ENCODE data around the gene C1orf185.

- TF ChIP-seq GATA2 (IDR thresholded peaks at IDR 0.05; ENCODE audit: low read depth, low read length), result no peak
- no peak for TF ChIP-seq GATA3 (IDR thresholded peaks at IDR 0.05; ENCODE audit: low read depth, low read length)
These were observed 54.7 kb downstream of the C1orf185 start for GRCh38 chr1:51156752-51157151.
